ENCODE measurements around the gene TMEM178B.

DNA sequence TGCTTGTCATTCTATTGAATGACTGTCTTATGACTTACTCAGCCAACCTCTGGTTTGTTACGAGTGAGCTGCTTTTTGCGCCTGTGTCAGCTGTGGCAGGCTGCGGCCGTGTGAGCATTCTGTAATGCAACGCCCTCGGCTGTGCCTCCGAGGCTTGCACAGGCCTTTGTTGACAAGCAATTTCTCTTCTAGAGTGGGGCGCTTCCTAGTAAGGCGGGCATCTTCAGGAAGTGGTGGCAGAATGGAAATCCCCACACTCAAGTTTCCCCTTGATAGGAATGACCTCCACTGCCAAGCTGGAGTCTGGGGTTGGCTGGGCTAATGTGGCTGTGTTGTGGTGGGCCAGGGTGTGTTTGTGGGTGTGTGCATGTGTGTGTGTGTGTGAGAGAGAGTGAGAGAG lies 20.2 kb upstream of the TMEM178B start:
- TF ChIP-seq POLR2A (IDR thresholded peaks at IDR 0.05; ENCODE audit: low read depth) (no peak), EP300 (IDR thresholded peaks at IDR 0.05) (no peak), POLR2AphosphoS5 (IDR thresholded peaks at IDR 0.05) (no peak)
- TF ChIP-seq, protein P1, sequence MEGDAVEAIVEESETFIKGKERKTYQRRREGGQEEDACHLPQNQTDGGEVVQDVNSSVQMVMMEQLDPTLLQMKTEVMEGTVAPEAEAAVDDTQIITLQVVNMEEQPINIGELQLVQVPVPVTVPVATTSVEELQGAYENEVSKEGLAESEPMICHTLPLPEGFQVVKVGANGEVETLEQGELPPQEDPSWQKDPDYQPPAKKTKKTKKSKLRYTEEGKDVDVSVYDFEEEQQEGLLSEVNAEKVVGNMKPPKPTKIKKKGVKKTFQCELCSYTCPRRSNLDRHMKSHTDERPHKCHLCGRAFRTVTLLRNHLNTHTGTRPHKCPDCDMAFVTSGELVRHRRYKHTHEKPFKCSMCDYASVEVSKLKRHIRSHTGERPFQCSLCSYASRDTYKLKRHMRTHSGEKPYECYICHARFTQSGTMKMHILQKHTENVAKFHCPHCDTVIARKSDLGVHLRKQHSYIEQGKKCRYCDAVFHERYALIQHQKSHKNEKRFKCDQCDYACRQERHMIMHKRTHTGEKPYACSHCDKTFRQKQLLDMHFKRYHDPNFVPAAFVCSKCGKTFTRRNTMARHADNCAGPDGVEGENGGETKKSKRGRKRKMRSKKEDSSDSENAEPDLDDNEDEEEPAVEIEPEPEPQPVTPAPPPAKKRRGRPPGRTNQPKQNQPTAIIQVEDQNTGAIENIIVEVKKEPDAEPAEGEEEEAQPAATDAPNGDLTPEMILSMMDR (IDR thresholded peaks at IDR 0.05): no peak

All from esophagus muscularis mucosa (tissue), 4 donors.